Adrenal gland (tissue), 5 donors: ENCODE data around the gene VWA5B2.

Experiments used
- CTCF ChIP-seq, 6 experiments: fragments of 450-650 bp in 4 of 6; fragments of 200-600 bp in 2 of 6; sonication (generic) in 1 of 6; IDR thresholded peaks; 1 replicate in 5 of 6; 2 replicates in 1 of 6; pipeline versions ENCODE4 v1.5.1 to v1.8.0; 2016 to 2021; ENCODE audit warnings: antibody characterized with exemption in 6 of 6, mild to moderate bottlenecking in 2 of 6, moderate library complexity in 1 of 6
- POLR2A ChIP-seq, 2 donors: fragments of 450-650 bp; IDR thresholded peaks; one replicate each; pipeline ENCODE4 v1.6.1; 2017; ENCODE audit warnings: antibody characterized with exemption in 2 of 2, mild to moderate bottlenecking in 2 of 2, moderate library complexity in 1 of 2
- donor health status: DM: no; HTN: no; CAD: no.

GRCh38 chr3:184211297-184211696, 18.1 kb upstream of the VWA5B2 start:
- no peak for TF ChIP-seq CTCF (IDR thresholded peaks at IDR 0.05)
- no peak for TF ChIP-seq POLR2A (IDR thresholded peaks at IDR 0.05)
